Effector CD4-positive, alpha-beta T cell (primary cell): ENCODE data around the gene TMEM131.
A peak's percentile ranks its signal among the peaks of the same experiment; 100 is the strongest.
"Not testable (repeated sequence)": the region's sequence is repeated elsewhere in the genome, so short reads cannot be mapped to it uniquely, and the experiment has no call there.

Experiments used
- DNase-seq: peaks from one replicate; pipeline ENCODE4 v3.0.0-alpha.2; 2020

TMEM131 gene

GRCh38 chr2:97717613-97717995 lies 278.1 kb downstream of the TMEM131 start:
- DNase-seq, result no peak

- DNase-seq, result no peak
Observed at GRCh38 chr2:97716695-97717612, 278.8 kb downstream of the TMEM131 start.

- no peak for DNase-seq
Observed at GRCh38 chr2:97715951-97716694, 279.6 kb downstream of the TMEM131 start.

GRCh38 chr2:97714950-97715652 lies 280.6 kb downstream of the TMEM131 start:
- no peak for DNase-seq

- DNase-seq, result no peak
Observed at GRCh38 chr2:97714084-97714949, 281.4 kb downstream of the TMEM131 start.

GRCh38 chr2:97713296-97714083 lies 282.3 kb downstream of the TMEM131 start, which contains the start of gene ZAP70:
Gene ZAP70, plus strand, starts transcription at chr2:97713576. Its CDS starts 10,461 bp downstream, at chr2:97724037.
- peak; percentile 51 for DNase-seq

GRCh38 chr2:97712693-97713295 lies 283.0 kb downstream of the TMEM131 start:
- no peak for DNase-seq

GRCh38 chr2:97712175-97712574 lies 283.6 kb downstream of the TMEM131 start:
- DNase-seq, result not testable (repeated sequence)

- DNase-seq, result no peak
Observed at GRCh38 chr2:97711394-97711711, 284.4 kb downstream of the TMEM131 start.

GRCh38 chr2:97708608-97709007 lies 287.1 kb downstream of the TMEM131 start:
- no peak for DNase-seq

GRCh38 chr2:97708048-97708380 lies 287.7 kb downstream of the TMEM131 start:
- DNase-seq, result no peak

- no peak for DNase-seq
Observed at GRCh38 chr2:97707362-97708047, 288.2 kb downstream of the TMEM131 start.

- no peak for DNase-seq
Observed at GRCh38 chr2:97706708-97707345, 288.9 kb downstream of the TMEM131 start.
